Thyroid gland (tissue), 4 donors: ENCODE data around the gene COL1A2.

Source experiments
- CTCF ChIP-seq, 6 experiments: fragments of 200-600 bp in 3 of 6; fragments of 450-650 bp in 3 of 6; sonication (generic) in 3 of 6; IDR thresholded peaks; one replicate each; pipeline ENCODE4 v1.5.1; 2016 to 2019; ENCODE audit warnings: antibody characterized with exemption in 6 of 6, mild to moderate bottlenecking in 2 of 6, inconsistent platforms in 1 of 6, moderate library complexity in 1 of 6
- POLR2A ChIP-seq, 2 donors: fragments of 450-650 bp; IDR thresholded peaks; one replicate each; pipeline ENCODE4 v1.6.1; 2017; ENCODE audit warnings: antibody characterized with exemption in 2 of 2, mild to moderate bottlenecking in 2 of 2, moderate library complexity in 1 of 2

- TF ChIP-seq CTCF (IDR thresholded peaks at IDR 0.05) (no peak), POLR2A (IDR thresholded peaks at IDR 0.05) (no peak)
Measured at GRCh38 chr7:94386416-94386815, 8.3 kb upstream of the COL1A2 start.
